Measurements from ENCODE around the gene ACTN1.
"Not testable (repeated sequence)": the region's sequence is repeated elsewhere in the genome, so short reads cannot be mapped to it uniquely, and the experiment has no call there.

ACTN1 gene

DNA sequence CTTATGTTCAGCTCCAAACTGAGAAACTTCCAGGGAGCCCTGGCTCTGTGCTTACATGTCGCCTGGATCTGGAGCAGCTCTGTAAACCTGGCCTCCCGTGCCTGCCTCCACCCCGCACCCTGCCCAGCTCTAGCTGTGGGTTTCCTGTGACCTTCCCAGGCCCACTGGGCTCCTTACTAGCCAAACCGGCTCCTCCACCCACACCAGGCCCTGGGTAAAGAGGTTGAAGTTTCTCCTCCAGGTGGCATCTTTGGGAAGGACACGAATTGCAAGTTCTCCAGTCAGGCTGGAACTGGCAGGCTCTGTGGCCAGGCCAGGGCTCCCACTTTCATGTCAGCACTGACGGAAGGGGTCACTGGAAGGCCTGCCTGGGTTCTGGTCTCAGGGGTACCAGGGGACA is 125.4 kb downstream of the ACTN1 start:
- no peak for DNase-seq

DNA sequence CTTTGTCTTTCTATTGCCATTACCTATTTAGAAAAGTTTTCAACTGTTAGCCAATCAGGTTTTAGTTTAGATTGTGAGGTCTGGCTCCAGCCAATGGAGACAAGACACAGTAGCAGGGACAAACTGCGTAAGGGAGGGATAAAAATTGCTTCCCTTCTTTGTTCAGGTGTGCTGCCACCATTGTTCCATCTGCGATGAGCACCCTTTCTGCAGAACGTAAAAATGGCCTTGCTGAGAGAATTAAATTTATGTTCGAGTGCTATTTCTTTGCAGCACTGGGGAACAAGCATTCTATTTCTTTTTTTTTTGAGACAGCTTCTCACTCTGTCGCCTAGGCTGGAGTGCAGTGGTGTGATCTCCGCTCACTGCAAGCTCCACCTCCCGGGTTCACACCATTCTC is 126.6 kb downstream of the ACTN1 start:
- not testable (repeated sequence) for DNase-seq

DNA sequence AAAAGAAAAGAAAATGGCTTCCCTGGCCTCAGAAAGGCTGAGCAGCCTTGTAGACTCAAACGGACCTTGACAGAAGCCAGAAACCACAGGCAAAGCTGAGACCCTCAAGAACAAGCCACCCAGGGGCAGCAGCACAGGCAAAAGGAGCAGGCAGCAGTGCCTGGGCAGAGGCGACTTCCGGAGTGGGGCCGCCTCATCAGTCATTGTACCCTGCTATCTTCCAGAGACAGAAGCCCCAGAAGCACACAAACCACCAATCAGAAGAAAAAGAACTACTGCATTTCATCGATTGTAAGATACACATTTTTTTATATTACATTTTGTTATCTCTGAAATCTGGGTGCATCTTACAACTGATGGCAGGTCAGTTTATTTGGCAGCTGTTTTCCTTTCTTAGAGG is 128.0 kb downstream of the ACTN1 start:
- DNase-seq, result no peak

GRCh38 chr14:68849416-68849815 is 129.7 kb downstream of the ACTN1 start:
- DNase-seq, result no peak

DNA sequence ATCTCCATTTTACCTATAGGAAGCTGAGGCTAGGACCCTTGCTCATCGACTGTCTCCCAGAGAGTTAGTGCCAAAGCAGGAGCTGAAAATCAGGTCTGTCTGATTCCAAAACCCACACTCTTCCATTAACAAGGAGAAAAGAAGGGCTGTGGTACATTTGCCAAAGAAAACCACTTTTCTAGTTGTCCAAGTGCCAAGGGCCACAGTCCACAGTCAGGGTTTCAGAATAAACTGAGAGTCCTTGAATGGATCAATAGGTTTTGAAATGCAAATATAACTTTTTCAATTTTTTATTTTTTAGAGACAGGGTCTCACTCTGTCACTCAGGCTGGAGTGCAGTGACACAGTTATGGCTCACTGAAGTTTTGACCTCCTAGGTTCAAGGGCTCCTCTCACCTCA is 130.8 kb downstream of the ACTN1 start:
- DNase-seq, result no peak

DNA sequence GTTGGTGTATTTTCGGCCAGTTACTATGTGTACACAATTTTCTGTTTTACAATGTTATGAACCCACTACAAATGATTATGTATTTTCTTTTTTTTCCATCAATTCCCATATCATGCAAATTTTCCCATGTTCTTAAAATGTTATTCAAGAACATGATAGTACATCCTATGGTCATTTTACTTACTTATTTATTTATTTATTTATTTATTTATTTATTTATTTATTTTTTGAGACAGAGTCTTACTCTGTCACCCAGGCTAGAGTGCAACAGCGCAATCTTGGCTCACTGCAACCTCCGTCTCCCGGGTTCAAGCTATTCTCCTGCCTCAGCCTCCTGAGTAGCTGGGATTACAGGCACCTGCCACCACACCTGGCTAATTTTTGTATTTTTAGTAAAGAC is 131.5 kb downstream of the ACTN1 start:
- not testable (repeated sequence) for DNase-seq

DNA sequence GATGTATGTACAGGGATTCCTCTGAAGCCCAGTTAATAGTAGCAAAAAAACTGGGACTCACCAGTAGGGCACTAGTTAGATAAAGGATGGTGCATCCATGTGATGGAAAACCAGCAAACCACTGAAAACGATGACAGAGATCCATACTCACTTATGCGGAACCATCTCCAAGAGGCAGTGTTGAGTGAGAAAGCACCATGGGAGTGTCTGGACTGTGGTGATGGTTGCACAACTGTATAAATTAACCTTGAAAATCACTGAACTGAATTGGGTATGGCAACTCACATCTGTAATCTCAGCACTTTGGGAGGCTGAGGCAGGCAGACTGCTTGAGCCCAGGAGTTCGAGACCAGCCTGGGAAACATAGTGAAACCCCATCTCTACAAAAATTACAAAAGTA is 132.6 kb downstream of the ACTN1 start:
- no peak for DNase-seq

- DNase-seq, result no peak
Measured at GRCh38 chr14:68844210-68844545, 134.9 kb downstream of the ACTN1 start.

GRCh38 chr14:68843471-68844209 is 135.5 kb downstream of the ACTN1 start:
- DNase-seq, result peak; percentile 83 to 84

- DNase-seq, result peak; percentile 67 to 86
Measured at GRCh38 chr14:68842298-68842697, 136.8 kb downstream of the ACTN1 start.

DNA sequence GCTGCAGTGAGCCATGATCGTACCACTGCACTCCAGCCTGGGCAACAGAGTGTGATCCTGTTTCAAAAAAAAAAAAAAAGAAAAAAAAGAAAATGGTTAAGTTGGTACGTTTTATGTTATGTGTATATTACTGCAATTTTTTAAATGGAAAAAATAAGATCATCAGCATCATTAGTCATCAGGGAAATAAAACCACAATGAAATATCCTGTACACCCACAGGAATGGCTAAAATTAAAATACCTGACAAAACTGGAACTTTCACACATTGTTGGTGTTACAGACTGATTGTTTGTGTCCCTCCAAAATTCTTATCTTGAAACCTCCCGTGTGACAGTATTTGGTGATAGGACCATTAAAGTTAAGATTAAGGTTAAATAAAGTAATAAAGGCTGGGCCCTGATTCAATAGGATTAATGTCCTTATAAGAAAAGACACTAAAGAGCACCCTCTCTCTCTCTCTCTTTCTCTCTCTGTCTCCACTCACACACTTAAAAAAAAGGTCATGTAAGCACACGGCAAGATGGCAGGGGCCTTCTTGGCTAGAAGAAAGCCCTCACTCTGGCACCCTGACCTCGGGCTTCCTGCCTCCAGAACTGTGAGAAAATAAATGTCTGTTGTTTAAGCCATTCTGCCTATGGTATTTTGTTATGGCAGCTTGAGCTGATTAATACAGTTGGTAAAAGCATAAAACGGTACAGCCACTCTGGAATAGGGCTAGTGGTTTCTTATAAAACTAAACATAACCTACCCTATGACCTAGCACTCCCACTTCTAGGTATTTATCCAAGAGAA is 137.9 kb downstream of the ACTN1 start:
- no peak for DNase-seq

DNA sequence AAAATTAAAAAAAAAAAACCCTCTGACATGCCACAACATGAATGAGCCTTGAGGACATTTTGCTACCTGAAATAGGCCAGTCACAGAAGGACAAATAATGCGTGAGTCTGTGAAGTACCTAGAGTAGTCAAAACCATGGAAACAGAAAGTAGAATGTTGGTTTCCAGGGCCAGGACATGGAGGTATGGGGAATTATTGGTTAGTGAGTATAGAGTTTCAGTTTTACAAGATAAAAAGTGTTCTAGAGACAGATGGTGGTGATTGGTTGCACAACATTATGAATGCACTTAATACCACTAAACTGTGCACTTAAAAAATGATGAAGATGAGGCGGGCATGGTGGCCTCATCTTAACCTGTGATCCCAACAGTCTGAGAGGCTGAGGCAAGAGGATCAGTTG is 138.6 kb downstream of the ACTN1 start:
- peak; percentile 74 to 91 for DNase-seq

GRCh38 chr14:68836082-68836481 is 143.0 kb downstream of the ACTN1 start:
- DNase-seq, result no peak

- DNase-seq, result no peak
Measured at GRCh38 chr14:68834816-68835215, 144.3 kb downstream of the ACTN1 start.

DNA sequence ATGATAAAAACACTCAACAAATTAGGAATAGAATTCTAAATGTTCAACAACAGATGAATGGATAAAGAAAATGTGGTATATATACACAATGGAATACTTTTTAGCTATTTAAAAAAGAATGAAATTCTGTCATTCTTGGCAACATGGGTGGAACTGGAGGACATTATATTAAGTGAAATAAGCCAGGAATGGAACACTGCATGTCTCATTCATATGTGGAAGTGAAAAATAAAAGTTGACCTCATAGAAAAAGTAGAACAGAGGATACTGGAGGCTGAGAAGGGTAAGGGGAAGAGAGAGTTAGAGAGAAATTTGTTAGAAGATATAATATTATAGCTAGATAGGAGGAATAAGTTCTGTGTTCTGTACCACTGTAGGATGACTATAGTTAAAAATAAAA is 150.4 kb downstream of the ACTN1 start:
- no peak for DNase-seq

- no peak for DNase-seq
Measured at GRCh38 chr14:68825729-68826128, 153.4 kb downstream of the ACTN1 start.

- peak; percentile 68 to 91 for DNase-seq
Measured at GRCh38 chr14:68824517-68825347, 154.4 kb downstream of the ACTN1 start.

GRCh38 chr14:68824207-68824516 is 154.9 kb downstream of the ACTN1 start:
- no peak for DNase-seq
